HG03025 (cell line): ENCODE data around the gene TBC1D12.
A peak's percentile ranks its signal among the peaks of the same experiment; 100 is the strongest.

Source experiments
- ATAC-seq: cut with Tn5 transposase; IDR thresholded peaks from one replicate; pipeline ENCODE4 v1.9.1; 2021; ENCODE audit warnings: mild to moderate bottlenecking, moderate library complexity; ENCODE audit not compliant: unreplicated experiment, low FRiP score

TBC1D12 gene

DNA sequence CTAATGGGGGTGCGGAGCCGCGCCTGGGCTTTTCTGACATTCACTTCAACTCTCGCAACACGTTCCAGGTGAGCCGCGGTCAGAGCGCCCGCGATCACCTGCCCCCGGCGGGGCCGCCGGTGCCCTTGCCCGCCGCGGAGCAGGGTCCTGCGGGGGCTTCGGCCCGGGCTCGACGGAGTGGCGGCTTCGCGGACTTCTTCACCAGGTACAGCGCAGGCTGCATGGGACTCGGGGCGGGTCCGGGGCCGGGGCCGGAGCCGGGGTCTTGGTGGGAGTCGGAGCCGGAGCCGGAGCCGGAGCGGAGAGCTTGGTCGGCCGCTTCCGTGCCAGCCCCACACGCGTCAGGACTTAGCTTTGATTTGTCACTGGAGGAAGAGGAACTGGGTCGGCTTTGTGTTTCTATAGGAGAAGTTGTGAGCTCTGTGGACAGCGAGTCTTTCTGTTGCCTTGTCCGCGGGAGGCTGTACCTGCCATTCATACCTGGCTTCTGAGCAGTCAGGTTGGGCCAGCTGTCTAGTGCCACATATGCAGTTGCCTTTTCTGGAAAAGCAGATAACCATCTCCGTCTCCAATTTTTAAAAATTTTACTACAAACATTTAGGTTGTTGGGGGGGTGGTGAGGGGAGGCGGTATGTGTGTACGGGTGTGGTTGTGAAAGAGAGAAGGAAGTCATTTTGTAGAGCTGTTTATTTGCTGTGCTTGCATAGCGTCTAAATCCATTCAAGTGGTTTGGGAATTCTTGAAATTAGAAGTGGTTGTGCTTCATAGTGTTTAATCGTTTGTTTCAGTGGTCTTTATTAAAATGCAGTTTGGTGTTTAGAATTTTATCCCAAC is 1.3 kb downstream of the TBC1D12 start:
- peak; percentile 68 for ATAC-seq

GRCh38 chr10:94405406-94405805 is 3.1 kb downstream of the TBC1D12 start:
- ATAC-seq: no peak

DNA sequence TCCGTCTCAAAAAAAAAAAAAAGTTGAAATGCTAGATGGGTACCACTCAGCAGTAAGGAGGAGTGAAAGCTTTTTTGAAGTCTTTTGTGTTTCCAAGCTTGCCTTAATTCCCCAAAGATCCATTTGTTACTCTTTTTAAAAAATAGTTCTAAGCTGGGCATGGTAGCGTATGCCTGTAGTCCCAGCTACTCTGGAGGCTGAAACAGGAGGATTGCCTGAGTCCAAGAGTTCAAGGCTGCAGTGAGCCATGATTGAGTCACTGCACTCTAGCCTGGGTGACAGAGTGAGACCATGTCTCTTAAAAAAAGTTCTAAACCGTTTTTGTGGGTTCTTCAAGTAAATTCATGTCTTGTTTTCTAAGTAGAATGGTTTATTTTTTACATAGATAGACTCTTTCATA is 5.3 kb downstream of the TBC1D12 start:
- ATAC-seq: no peak

DNA sequence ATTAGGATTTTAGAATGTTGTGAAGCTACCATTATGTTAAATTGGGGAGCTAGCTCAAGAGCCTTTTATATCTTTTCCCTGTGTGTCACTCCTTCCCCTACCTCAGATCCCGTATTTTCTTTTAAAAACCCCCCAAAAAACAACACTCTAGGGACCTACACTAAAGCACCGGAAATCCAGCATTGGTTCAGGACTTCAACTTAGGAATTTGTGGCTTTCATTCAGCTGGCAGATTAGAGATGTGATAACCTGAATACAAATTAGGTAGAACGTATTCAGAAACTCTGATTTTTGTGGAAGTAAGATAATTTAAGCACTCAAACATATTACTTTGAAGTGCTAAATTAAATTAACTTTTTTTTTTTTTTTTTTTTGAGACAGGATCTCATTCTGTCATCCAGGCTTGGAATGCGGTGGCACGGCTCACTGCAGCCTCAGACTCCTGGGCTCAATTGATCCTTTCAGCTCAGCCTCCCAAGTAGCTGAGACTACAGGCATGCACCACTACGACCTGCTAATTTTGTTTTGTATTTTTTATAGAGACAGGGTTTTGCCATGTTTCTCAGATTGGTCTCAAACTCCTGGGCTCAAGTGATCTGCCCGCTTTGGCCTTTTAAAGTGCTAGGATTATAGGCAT is 6.8 kb downstream of the TBC1D12 start:
- ATAC-seq: no peak

DNA sequence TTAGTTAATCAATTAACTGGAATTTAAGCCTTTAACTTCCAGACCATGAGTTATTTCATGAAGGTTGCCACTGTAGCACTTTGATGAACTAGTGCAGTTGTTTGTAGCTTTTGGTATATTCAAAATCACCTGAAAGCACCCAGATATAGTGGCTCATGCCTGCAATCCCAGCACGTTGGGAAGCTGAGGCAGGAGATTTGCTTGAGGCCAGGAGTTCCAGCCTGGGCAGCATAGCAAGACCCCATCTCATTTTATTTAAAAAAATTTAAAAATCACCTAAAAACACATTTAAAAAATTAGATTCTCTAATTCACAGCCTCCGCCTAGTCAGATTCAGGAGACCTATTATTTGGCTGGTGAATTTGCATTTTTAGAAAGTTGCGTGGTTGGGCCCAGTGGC is 9.0 kb downstream of the TBC1D12 start:
- no peak for ATAC-seq

- no peak for ATAC-seq
Measured at GRCh38 chr10:94412449-94412848, 10.1 kb downstream of the TBC1D12 start.

- ATAC-seq: no peak
Measured at GRCh38 chr10:94413361-94413760, 11.0 kb downstream of the TBC1D12 start.

DNA sequence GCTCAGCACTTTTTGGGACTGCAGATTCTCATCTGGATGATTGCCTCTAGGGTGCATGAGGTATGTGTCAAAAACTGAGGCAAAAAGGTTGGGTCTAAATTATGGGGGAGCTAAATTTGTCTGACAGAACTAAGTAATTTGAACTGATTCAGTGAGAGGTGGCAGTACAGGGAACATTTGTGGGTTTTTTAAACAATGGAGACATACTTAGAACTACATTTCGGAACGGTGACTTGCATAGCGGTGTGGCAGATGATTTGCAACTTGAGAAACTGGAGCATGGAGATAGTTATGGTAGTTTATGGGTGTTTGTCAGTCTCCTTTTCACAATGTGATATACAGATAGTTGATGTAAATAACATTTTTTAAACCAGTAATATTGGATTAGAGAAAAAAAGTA is 14.6 kb downstream of the TBC1D12 start:
- no peak for ATAC-seq

DNA sequence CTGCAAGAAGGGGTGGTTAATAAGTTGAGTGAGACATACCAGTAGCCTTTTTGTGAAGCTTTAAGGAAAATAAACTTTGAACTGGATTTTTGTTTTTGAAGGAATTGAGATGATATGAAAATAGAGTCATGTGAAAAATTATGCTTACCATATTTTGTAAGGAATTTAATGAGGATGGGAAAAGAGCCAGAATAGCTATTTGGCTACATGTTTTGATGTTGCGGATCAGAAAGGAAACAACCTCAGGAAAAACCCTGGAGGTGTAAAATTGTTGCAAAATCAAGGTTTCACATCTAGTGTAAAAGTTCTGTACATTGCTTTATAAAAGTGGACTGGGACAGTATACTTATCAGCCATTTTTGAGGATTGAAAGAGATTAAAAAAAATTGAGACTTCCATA is 15.0 kb downstream of the TBC1D12 start:
- ATAC-seq: no peak

DNA sequence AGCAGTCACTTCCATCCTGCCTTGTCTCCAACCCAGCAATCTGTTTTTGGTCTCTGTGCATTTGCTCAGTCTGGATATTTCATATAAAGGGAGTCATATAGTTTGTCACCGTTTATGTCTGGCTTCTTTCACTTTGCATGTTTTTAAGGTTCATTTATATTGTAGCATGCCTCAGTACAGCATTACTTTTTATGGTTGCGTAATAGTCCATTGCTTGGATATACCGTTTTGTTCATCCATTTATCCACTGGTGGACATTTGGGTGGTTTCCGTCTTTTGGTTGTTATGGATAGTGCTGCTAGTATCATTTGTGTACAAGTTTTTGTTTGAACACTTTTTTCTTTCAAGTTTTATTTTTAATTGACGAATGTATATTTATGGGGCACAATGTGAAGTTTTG is 18.2 kb downstream of the TBC1D12 start:
- no peak for ATAC-seq

DNA sequence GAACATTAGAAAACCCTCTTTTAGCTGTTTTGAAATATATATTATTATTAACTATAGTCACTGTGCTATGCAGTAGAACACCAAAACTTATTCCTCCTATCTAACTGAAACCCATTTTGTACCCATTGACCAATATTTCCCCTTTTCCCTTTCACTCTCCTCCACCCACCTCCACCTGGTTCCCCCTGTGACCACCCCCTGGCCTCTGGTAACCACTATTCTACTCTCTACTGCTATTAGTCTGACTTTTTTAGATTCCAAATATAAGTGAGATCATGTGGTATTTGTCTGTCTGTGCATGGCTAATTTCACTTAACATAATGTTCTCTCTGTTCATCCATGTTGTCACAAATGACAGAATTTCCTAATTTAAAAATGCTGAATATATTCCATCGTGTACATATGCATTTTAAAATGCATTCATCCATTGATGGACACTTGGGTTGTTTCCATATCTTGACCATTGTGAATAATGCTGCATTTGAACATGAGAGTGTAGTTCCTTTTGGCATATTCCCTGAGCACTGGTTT is 18.7 kb downstream of the TBC1D12 start:
- no peak for ATAC-seq

- ATAC-seq: no peak
Measured at GRCh38 chr10:94423627-94424026, 21.3 kb downstream of the TBC1D12 start.

- no peak for ATAC-seq
Measured at GRCh38 chr10:94424714-94425337, 22.5 kb downstream of the TBC1D12 start.

DNA sequence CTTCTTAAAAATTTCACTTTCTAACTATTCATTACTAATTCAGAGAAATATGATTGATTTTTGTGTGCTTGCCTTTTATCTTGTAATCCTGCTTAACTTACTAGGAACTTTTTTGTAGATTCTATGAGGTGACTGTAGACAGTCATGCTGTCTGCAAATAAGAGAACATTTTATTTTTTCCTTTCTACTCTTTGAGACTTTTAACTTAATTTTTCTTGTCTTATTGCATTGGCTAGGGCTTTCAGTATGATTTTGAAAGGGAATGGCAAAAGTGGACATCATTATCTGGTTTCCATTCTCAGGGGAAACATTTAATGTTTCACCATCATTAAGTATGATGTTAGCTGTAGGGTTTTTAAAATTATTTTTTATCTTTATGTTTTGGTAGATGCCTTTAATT is 23.6 kb downstream of the TBC1D12 start:
- no peak for ATAC-seq

DNA sequence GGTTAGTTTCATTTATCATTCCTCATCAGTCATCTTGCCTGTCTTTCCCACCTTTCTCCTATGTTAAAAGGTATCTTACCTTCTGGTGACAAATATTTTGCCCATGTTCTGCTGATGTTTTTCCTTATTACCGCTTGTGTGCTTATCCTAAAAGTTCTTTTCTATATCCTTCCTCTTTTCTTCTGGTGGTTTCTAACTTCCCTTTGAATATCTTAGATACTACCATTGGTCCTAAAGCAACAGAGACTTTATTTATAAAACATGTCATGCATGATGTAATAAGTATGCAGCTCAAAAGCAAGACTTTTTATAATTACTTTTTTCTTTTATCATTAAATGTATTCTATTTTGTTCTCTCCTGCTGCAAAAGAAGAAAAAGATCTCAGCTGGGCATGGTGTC is 24.8 kb downstream of the TBC1D12 start:
- ATAC-seq: no peak

- no peak for ATAC-seq
Measured at GRCh38 chr10:94428766-94429707, 26.7 kb downstream of the TBC1D12 start.

- no peak for ATAC-seq
Measured at GRCh38 chr10:94430701-94431100, 28.4 kb downstream of the TBC1D12 start.

GRCh38 chr10:94432443-94432842 is 30.1 kb downstream of the TBC1D12 start:
- ATAC-seq: no peak

DNA sequence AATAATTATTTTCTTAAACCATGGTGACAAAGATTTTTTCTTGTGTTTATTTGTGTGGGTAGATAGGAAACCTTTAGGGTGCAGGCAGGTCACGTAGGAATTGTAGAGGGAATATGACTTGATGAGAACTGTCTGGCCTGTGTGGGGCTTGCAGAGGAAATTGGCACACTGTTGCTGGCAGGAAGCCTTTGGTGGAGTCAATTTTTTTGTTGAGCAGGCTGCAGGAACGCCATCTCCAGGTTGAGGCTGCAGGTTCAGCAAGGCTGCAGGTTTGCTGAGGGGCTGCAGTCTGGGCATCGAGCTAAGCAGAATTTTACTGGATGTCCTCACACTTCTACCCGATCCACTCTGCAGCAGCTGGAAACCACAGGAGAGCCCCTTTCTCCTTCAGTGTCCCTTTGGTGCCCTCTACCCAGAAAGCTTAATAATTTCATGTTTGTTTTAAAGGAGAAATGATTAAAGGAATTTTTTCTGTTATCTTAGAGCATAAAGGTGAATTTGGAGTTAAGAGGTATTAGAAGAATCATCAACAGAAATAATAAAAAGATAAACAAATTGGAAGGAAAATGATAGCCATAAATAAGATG is 37.0 kb downstream of the TBC1D12 start:
- no peak for ATAC-seq

- ATAC-seq: no peak
Measured at GRCh38 chr10:94440096-94440495, 37.8 kb downstream of the TBC1D12 start.
